HK-2 (cell line): ENCODE results near the gene HOXA2.

Source experiments
- DNase-seq: peaks from one replicate; pipeline ENCODE4 v3.0.0-alpha.2; 2018; ENCODE audit not compliant: unreplicated experiment

Gene HOXA2

GRCh38 chr7:27098578-27099451 lies 3.7 kb downstream of the HOXA2 start:
- DNase-seq = no peak

GRCh38 chr7:27097686-27098577 lies 4.6 kb downstream of the HOXA2 start:
- no peak for DNase-seq

- DNase-seq = no peak
Measured at GRCh38 chr7:27096768-27097514, 5.5 kb downstream of the HOXA2 start.

- DNase-seq = peak; percentile 95
Measured at GRCh38 chr7:27095897-27096767, 6.4 kb downstream of the HOXA2 start, which contains the start of gene HOXA1. Gene HOXA1, minus strand, starts transcription at chr7:27096000. Its CDS starts 88 bp downstream, at chr7:27095912.

GRCh38 chr7:27095050-27095896 lies 7.2 kb downstream of the HOXA2 start:
- no peak for DNase-seq

- no peak for DNase-seq
Measured at GRCh38 chr7:27094304-27095049, 8.0 kb downstream of the HOXA2 start.

- DNase-seq = no peak
Measured at GRCh38 chr7:27093184-27093895, 9.1 kb downstream of the HOXA2 start.

GRCh38 chr7:27092819-27093110 lies 9.7 kb downstream of the HOXA2 start:
- DNase-seq = no peak

GRCh38 chr7:27091941-27092818 lies 10.3 kb downstream of the HOXA2 start:
- DNase-seq = no peak

GRCh38 chr7:27091105-27091504 lies 11.4 kb downstream of the HOXA2 start:
- DNase-seq = no peak

- DNase-seq = no peak
Measured at GRCh38 chr7:27088002-27088922, 14.2 kb downstream of the HOXA2 start.

- DNase-seq = no peak
Measured at GRCh38 chr7:27083646-27084045, 18.8 kb downstream of the HOXA2 start.

- DNase-seq = no peak
Measured at GRCh38 chr7:27082171-27082570, 20.3 kb downstream of the HOXA2 start.

- no peak for DNase-seq
Measured at GRCh38 chr7:27080844-27081436, 21.5 kb downstream of the HOXA2 start.

GRCh38 chr7:27079234-27079975 lies 23.1 kb downstream of the HOXA2 start:
- no peak for DNase-seq
